Kidney epithelial cell (primary cell): ENCODE data around the gene PTPN4. TPM values are rescaled to one million over a fixed set of nuclear protein-coding genes. Genes with fewer than 3 reads are reported as not detected.
"Not testable (repeated sequence)": the region's sequence is repeated elsewhere in the genome, so short reads cannot be mapped to it uniquely, and the experiment has no call there.

Experiments used
- DNase-seq: peaks from one replicate; pipeline ENCODE4 v3.0.0-alpha.2; 2010; ENCODE audit warnings: low read depth
- H3K27me3 ChIP-seq: 2 replicates; pipeline ENCODE4 v1.6.0; 2011; ENCODE audit warnings: low read length; ENCODE audit not compliant: control insufficient read depth, insufficient read depth
- H3K36me3 ChIP-seq: 2 replicates; pipeline ENCODE4 v1.5.1; 2011; ENCODE audit warnings: low read length; ENCODE audit not compliant: control insufficient read depth, insufficient read depth
- H3K4me3 ChIP-seq: 2 replicates; pipeline ENCODE4 v1.5.1; 2011; ENCODE audit warnings: low read depth, mild to moderate bottlenecking, control low read depth, low read length
- CTCF ChIP-seq: IDR thresholded peaks from 2 replicates; pipeline ENCODE4 v1.5.1; 2011; ENCODE audit warnings: mild to moderate bottlenecking, moderate library complexity, low read length, control low read depth, inconsistent platforms; ENCODE audit not compliant: insufficient read depth, poor library complexity, severe bottlenecking
- total RNA-seq: library from RNA; depleted of rRNA; stranded (reverse); fragments of >200 nt; gene quantifications from 2 replicates; pipeline ENCODE4 v1.2.3, GENCODE V29; 2015

The PTPN4 gene
- total RNA-seq, 1 donor from 2014 or later = 11.5 TPM

GRCh38 chr2:119996148-119996547 is 236.4 kb downstream of the PTPN4 start:
- DNase-seq = no peak
- Histone ChIP-seq H3K4me3 (no peak overlapping the region), H3K36me3 (no peaks in the 10 kb centered on the region), H3K27me3 (no peaks in the 10 kb centered on the region)
- TF ChIP-seq CTCF = no peak

- not testable (repeated sequence) for H3K36me3 ChIP-seq, H3K4me3 ChIP-seq, DNase-seq
Observed at GRCh38 chr2:119996896-119997891, 237.5 kb downstream of the PTPN4 start.

GRCh38 chr2:120001471-120001870 is 241.7 kb downstream of the PTPN4 start:
- DNase-seq = no peak
- Histone ChIP-seq H3K4me3 (no peak overlapping the region), H3K27me3 (no peaks in the 10 kb centered on the region), H3K36me3 (no peaks in the 10 kb centered on the region)
- TF ChIP-seq CTCF = no peak

More at GRCh38 chr2:119996896-119997891, 237.5 kb downstream of the PTPN4 start:
- not testable (repeated sequence) for H3K27me3 ChIP-seq

GRCh38 chr2:120004254-120004653 is 244.5 kb downstream of the PTPN4 start:
- no peak for DNase-seq
- TF ChIP-seq CTCF = no peak
- Histone ChIP-seq H3K27me3 (no peaks in the 10 kb centered on the region), H3K4me3 (no peak overlapping the region), H3K36me3 (no peaks in the 10 kb centered on the region)

GRCh38 chr2:120005834-120006521 is 246.3 kb downstream of the PTPN4 start:
- no peak for DNase-seq

More at GRCh38 chr2:120005834-120006521, 246.3 kb downstream of the PTPN4 start:
- TF ChIP-seq CTCF = no peak
- Histone ChIP-seq H3K36me3 (no peaks in the 10 kb centered on the region), H3K4me3 (no peak overlapping the region), H3K27me3 (no peaks in the 10 kb centered on the region)
